IPS-11a (cell line): ENCODE results near the gene GAS6.
"Not testable (repeated sequence)": the region's sequence is repeated elsewhere in the genome, so short reads cannot be mapped to it uniquely, and the experiment has no call there.

Source experiments
- H3K4me3 ChIP-seq: one replicate; pipeline ENCODE4 v1.5.1; 2013; ENCODE audit warnings: low read depth, low read length, control low read depth

Gene GAS6

DNA sequence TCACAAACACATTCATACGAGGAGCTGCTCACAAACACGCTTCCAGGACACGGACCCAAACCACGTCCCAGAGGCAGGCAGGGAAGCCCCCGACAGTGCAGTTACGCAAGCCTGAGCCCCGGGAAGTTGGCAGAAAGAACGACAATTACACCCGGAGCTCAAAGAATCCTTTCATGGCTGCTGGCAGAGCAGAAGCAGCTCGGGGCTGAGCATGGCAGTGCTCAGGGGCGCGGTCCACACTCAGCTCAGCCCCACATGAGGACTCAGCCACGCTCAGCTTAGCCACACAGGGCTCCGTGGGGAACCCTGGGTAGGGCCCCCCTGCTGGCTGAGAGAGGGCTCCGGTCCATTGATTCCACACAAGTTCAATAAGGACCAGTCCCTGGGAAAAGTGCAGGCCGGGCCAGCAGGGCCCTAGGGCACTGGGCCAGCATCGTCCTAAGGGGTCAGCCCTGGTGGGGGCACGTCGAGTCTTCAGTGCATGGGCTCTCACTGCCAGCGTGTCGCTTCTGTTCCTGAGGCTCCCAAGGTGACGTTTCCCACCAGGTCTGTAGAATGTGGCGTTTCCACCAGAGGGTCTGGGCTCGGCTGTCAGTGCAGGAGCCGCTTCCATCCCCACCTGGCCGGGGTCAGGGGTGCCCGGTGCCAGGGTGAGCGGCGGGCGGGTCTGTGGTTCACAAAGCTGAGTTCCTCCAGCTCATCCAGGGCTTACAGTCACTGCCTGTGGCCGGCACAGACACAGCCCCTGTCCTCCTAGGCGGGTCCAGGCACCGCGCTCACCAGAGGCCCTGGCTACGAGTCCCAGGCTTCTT, 23.1 kb downstream of the GAS6 start:
- H3K4me3 ChIP-seq = no peak overlapping the region

DNA sequence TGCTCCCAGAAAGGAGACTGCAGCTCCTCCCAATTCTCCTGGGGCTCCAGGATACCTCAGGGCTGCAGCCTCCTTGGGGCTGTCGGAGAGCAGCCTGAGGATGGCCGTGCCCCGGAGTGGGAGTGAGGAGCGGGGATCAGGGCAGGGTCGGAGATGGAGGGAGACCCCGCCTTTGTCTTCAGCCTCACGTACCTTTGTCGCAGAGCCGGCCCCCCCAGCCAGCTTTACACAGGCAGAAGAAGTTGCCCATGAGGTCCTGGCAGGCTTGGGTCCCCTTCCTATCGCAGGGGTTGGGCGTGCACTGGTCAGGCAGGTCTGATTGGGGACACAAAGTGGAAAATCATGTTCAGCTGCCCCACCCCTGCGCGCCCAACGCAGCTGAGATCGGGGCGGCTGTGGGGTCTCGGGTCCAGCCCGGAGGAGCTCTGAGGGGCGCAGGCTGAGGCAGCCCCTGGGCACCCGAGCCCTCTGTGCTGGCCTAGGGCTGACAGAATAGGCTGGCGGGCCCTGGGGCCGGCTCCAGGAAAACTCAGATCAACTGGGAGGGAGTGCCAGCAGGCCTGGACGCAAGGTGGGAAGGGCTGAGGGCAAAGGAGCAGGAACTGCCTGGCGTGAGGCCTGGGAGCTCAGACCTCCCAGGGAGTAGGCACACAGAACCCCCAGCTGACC, 24.2 kb downstream of the GAS6 start:
- no peak overlapping the region for H3K4me3 ChIP-seq

DNA sequence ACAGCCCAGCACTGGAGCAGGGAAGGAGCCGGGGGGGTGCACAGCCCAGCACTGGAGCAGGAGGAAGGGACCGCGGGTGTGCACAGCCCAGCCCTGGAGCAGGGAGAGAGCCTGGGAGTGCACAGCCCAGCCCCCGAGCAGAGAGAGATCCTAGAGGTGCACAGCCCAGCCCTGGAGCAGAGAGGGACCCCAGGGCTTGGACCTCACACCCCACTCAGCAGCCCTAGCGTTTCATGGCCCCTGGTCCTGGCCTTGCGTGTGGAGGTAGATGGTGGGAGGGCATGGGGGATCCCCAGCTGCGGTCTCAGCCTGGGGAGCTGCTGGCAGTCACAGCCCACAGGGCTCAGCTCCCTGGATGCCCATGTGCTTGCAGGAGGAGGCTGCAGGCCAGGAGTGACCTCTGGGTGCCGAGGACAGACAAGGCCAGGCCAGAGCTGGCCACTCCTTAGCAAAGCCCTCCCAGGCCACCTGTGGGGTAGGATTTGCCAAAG, 25.1 kb downstream of the GAS6 start:
- no peak overlapping the region for H3K4me3 ChIP-seq

DNA sequence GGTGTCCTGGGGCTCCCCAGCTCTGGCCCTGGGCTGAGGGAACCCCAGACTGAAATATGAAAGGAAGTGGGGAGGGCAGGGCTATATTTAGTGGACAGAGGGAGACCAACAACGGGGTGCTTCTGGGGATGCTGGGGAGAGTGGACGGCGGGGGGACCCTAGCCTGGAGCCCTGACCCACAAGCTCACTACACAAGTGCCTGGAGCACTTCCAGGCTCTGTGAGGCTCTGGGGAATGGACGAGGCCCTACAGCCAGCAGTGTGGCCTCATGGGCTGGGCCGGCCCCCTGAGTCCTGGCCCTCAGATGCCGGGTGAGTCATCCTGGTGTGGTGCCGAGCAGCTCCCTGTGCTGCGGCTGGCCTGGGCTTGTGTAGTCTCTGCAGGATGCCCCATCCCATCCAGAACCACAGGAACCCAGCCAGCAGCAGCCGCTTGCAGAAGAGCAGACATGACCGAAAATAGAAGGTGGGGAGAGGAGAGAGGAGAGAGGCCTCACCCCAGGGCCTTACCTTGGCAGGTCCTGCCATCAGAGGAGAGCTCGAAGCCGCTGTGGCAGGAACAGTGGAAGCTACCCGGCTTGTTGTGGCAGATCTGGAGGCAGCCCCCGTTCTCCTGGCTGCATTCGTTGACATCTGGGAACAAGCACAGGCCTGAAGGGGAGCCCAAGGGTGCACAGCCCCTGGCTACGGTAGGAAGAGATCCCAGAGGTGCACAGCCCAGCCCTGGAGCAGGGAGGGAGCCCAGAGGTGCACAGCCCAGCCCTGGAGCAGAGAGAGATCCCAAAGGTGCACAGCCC, 26.1 kb downstream of the GAS6 start:
- H3K4me3 ChIP-seq = no peak overlapping the region

DNA sequence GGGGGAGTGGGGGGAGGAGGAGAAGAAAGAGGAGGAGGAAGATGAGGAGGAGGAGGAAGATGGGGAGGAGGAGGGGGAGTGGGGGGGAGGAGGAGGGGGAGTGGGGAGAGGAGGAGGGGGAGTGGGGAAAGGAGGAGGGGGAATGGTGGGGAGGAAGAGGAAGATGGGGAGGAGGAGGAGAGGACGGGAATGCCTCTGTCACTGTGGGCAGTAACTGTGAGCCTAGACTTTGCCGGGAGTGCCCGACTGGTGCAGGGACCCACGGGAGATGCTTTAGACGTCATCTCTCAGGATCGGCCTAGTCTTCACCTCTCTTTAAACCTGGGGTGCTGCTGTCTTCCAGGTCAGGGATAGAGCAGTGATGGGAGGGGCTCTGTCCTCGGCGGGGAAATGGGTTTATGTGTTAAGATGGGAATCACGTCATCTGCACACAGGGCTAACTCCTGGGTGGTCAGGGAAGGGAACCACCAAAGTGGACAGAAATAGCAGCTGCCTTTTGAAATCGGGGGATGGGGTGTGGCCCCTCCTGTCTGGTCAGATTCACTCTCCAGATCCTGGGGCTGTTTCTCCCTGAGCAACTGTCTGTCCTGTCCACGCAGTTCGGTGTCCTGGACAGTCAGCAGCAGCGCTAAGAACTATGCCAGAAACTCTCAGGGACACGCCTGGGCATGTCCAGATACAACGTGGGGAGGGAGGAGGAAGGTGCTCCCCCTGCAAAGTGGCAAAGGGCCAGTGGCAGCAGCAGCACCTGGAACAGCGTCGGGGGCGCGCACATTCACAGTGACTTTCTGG, 26.9 kb downstream of the GAS6 start:
- H3K4me3 ChIP-seq = no peak overlapping the region

DNA sequence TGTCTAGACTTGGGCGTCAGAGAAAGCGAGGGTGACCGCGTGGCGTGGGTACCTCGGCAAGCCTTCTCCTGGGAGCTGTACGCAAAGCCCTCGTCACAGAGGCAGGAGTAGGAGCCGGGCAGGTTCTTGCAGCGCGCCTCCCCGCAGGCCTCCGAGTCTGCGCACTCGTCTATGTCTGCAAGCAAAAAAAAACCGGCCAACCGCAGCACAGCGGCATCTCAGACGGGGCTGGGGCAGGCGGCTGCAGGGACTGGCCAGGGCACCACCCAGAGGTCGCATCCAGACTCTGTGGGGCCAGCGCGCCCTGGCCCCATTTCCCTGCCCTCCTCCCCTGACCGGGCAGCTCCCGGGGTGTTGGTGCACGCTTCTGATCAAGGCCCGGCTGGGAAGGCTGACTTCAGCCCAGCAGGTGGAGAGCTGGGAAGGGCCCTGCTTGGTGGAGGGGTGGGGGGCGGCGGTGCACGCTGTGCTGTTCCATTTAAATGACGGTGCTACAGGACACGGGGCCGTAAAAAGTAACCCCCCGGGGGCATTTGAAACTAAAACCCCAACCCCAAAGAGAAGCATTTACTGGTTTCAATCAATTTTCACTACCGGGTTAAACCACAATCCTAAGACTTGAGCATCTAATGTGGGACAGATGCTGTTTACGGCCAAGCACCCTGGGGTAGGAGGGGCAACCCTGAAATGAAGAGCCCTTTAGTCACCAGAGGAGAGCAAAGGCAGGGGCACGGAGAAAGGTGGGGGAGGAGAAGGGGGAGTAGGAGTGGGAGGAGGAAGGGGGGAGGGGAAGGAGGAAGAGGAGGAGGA, 28.2 kb downstream of the GAS6 start:
- H3K4me3 ChIP-seq = no peak overlapping the region

DNA sequence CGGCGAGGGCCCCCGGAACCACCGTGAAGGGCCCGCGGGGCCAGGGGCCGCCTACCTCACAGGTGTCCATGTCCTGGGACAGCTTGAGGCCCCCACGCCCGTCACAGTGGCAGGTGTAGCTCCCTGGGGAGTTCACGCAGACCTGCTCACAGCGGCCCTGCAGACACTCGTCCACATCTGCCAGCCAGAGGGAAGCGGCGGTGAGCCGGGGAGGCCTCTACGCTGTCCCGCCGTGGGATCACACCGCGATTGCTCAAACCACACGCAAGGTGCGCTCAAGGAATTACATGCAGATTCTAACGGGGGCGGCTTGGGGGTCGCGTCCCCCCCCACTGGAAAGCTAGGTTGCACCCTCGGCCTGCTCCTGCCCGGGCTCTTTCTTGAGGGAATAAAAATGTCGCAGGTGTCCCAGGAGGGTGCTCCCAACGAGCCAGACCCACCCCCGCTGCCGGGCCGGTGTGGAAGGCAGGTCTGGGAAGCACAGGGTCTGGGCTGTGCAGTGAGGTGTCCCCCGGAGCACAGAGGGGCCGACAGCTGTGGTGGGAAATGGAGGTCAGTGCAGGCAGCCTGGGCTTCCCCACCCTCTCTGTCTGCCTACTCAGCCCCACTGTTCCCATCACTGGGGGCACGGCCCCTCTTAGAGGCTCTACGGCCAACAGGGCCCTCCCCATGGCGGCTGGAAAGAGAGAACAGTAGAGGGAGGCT, 29.2 kb downstream of the GAS6 start:
- H3K4me3 ChIP-seq = no peak overlapping the region

DNA sequence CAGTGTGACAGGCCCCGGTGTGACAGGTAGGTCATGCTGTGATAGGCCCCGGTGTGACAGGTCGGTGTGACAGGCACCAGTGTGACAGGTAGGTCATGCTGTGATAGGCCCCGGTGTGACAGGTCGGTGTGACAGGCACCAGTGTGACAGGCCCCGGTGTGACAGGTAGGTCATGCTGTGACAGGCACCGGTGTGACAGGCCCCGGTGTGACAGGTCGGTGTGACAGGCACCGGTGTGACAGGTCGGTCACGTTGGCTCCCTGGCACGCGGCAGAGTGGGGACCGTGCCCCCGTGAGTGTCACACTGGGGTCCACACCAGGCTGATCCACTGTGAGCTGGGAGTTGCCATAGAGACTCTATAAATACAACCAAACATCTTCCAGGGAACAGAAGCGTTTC, 29.9 kb downstream of the GAS6 start:
- not testable (repeated sequence) for H3K4me3 ChIP-seq

DNA sequence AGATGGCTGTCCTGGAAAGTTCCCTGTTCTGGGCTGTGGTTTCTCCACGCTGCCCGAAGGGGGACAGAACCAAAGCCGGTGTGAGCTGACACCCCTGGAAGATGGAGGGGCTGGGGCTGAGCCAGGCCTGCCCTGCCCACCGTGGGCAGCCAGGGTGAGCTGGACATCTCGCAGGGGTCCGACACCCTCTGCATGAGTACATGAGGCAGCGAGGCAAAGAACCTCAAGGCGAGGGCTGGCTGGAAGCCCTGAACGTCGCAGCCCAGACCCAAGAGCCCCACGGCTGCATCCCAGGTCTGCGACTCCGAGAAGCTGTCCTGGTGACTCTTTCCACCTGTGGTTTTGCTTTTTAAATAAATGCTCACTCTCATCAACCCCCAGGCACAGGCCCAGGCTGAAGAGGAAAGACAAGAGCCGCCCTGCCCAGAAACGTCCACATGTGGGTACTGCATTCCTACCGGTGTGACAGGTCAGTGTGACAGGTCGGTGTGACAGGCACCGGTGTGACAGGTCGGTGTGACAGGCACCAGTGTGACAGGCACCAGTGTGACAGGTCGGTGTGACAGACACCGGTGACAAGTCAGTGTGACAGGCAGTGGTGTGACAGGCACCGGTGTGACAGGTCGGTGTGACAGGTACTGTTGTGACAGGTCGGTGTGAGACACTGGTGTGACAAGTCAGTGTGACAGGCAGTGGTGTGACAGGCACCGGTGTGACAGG, 30.6 kb downstream of the GAS6 start:
- H3K4me3 ChIP-seq = no peak overlapping the region

DNA sequence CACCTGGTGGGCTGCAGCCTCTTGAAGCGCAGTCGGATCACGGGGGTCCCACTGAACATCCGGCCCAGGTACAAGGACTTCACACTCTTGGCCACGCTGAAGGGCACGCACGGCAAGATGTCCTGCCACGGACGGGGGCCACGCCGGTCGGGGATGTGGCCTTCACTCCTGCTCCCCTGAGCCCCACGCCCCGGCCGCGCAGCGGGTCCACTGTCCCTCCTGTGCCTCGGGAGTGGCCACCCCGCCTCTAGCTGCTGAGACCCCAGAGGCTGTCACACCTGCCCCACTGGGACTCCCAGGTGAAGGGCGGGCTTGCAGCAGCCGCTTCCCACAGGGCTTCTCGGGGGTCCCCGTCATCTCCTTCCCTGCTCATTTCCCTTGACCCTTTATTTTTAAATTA, 31.2 kb downstream of the GAS6 start:
- no peak overlapping the region for H3K4me3 ChIP-seq

DNA sequence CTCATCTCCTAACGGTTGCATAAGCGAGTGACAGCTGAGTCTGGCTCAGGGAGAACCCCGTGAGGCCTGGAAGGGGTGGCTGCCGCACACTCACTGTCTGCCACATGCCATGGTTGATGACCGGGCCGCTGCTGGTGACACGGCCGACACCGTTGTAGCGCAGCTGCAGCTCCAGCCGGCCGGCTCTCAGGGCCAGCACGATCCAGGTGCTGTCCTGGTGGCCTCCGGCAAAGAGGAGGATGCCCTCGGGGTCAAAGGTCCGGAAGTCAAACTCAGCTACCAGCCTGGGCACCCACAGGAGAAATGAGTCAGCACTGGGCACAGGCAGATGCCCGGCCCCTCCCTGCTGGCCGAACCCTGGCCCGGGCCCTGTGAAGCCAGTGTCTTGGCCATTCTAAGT, 31.7 kb downstream of the GAS6 start:
- no peak overlapping the region for H3K4me3 ChIP-seq

DNA sequence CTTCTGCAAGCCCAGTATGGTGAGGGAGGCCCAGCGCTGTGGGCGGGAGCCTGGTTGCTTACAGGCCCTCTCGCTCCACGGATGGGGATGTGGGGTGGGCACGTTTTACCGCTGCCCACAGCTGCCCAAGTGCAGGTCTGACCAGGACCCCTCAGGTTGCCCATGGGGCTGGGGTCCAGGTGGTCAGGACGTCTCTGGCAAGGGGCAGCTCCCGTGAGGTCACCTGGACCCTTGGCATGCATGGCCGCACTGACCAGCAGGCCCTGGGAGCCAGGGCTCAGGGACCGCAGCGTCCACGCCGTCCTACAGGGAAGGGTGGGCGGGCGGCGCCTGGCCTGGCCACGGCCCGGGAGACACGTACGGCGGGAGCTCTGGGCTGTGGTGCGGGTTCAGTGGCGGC, 32.8 kb downstream of the GAS6 start:
- no peak overlapping the region for H3K4me3 ChIP-seq

DNA sequence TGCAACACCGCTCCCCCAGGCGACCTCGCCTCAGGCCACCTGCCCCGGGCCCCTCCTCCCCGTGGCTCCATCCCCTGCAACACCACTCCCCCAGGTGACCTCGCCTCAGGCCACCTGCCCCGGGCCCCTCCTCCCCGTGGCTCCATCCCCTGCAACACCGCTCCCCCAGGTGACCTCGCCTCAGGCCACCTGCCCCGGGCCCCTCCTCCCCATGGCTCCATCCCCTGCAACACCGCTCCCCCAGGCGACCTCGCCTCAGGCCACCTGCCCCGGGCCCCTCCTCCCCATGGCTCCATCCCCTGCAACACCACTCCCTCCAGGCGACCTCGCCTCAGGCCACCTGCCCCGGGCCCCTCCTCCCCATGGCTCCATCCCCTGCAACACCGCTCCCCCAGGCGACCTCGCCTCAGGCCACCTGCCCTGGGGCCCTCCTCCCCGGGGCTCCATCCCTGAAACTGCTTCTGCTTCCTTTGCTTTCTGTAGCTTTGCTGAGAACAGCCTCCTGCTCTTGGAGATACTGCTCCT, 33.4 kb downstream of the GAS6 start:
- not testable (repeated sequence) for H3K4me3 ChIP-seq

DNA sequence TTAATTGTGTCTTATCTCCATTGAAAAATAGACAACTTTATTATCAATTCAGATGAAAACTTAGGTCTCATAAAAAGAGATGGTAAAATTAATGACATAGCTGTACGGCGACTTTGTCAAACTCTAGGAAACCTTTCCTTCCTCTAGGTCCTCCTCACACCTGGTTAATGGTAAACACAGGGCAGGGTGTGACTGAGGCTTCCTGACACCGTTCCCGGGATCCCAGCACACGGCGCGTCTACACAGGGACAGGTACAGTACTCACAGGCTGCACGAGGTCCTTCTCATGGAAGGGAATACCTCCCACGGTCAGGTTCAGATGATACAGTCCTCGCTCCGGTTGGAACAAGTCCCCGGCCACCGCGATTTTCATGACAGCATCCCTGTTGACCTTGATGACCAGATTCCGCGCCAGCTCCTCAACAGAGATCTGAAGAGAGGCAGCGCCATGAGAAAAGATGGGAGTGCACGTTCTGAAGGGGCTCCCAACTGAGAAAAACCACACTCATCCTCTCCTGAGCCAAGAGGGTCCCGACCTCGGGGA, 35.5 kb downstream of the GAS6 start:
- H3K4me3 ChIP-seq = no peak overlapping the region

DNA sequence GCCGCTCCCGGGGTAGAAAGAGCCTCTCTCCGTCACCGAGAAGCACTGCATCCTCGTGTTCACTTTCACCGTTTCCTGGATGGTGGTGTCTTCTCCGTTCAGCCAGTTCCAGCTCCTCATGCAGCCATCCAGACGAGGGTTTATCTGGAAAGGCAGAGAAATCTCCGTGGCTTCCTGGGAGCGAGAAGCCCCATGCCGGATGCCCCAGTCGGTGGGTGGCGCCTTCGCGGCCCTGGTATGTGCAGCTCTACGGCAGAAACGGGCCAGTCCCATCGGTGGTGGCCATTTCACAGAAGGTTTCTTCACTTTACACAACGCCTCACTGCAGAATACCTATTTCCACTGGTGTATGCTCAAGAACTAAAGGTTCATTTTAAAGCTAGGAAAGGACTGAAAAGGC, 36.9 kb downstream of the GAS6 start:
- H3K4me3 ChIP-seq = no peak overlapping the region

DNA sequence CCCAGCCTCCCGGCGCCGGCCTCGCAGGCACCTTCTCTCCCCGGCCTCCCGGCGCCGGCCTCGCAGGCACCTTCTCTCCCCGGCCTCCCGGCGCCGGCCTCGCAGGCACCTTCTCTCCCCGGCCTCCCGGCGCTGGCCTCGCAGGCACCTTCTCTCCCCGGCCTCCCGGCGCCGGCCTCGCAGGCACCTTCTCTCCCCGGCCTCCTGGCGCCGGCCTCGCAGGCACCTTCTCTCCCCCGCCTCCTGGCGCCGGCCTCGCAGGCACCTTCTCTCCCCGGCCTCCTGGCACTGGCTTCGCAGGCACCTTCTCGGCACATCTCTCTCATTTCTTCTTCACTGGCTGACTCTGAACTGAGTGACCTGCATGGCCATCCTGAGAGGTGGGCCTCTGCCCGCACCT, 37.4 kb downstream of the GAS6 start:
- not testable (repeated sequence) for H3K4me3 ChIP-seq

DNA sequence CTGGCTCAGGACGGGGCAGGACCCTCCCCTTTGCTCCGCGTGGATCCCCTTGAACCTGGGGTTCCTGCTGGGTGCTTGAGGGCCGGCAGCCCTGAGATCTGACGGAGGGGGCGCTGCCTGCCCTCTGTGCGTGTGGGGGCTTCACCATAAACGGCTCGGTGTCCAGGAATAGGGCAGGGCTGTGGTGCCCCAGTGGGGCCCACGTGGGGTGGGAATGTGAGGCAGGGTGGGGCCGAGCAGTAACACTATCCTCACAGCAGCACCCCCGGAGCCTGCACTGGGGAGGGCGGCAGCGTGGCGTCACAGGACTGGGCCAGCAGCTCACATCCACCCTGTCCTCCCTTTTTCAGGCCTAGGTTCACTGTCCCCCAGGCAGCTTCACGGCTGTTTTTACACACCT, 38.0 kb downstream of the GAS6 start:
- H3K4me3 ChIP-seq = no peak overlapping the region

DNA sequence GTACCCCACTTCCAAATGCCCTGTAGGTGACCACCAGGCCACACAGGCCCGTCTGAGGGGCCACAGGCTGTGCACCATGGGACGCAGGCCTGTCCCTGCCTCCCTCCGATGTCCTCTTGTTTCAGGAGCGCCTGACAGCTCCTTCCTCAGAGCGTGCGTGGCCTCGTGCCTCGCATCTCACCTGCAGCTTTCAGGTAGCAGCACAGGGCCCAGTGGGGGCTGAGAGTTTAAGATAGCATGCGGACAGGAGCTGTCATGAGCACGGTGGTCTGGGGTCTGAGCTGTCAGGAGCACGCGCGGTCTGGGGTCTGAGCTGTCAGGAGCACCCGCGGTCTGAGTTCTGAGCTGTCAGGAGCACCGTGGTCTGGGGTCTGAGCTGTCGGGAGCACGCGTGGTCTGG, 40.1 kb downstream of the GAS6 start:
- H3K4me3 ChIP-seq = no peak overlapping the region
